NCI-H2227 treated with DMSO at 0.1 percent for 48 hours (cell line): Measurements from ENCODE around the gene RAB22A.
"Not testable (repeated sequence)": the region's sequence is repeated elsewhere in the genome, so short reads cannot be mapped to it uniquely, and the experiment has no call there.

Source experiments
- DNase-seq: peaks from one replicate; lab custom pipeline; 2025; lab: John Stamatoyannopoulos, UW

Gene RAB22A

GRCh38 chr20:58388882-58389323 is 79.4 kb downstream of the RAB22A start, which contains the start of gene VAPB:
TSS of gene VAPB (plus strand) at chr20:58389229. CDS start at chr20:58389460, 231 bp downstream.
- peak; percentile 89 for DNase-seq

DNA sequence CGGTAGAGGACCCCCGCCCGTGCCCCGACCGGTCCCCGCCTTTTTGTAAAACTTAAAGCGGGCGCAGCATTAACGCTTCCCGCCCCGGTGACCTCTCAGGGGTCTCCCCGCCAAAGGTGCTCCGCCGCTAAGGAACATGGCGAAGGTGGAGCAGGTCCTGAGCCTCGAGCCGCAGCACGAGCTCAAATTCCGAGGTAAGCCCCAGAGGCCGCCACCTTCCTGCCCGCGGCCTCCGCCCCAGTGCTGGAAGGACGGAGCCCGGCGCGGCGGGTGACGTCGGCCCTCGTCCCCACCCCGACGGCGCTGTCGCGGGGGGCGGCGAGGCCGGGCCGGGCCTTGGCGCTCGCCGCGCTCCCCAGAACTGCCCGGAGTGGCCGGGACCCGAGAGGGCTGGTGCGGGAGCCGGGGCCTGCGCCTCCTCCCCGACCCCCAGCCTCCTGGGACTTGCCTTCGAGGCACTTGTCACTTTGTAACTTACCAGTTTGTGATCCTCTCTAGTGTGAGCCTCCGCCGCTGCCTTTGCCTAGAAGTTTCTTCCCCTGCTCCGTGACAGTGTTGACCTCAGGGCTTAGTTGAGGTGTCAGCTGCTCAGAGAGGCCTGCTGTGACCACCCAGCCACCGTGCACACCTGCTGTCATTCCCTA is 79.9 kb downstream of the RAB22A start:
- DNase-seq, result peak; percentile 18

GRCh38 chr20:58389968-58390658 is 80.6 kb downstream of the RAB22A start:
- no peak for DNase-seq

- no peak for DNase-seq
Observed at GRCh38 chr20:58390659-58391035, 81.1 kb downstream of the RAB22A start.

GRCh38 chr20:58392286-58392685 is 82.8 kb downstream of the RAB22A start:
- no peak for DNase-seq

- DNase-seq, result no peak
Observed at GRCh38 chr20:58393299-58393698, 83.8 kb downstream of the RAB22A start.

- no peak for DNase-seq
Observed at GRCh38 chr20:58394801-58395200, 85.3 kb downstream of the RAB22A start.

- DNase-seq, result no peak
Observed at GRCh38 chr20:58395604-58396003, 86.1 kb downstream of the RAB22A start.

DNA sequence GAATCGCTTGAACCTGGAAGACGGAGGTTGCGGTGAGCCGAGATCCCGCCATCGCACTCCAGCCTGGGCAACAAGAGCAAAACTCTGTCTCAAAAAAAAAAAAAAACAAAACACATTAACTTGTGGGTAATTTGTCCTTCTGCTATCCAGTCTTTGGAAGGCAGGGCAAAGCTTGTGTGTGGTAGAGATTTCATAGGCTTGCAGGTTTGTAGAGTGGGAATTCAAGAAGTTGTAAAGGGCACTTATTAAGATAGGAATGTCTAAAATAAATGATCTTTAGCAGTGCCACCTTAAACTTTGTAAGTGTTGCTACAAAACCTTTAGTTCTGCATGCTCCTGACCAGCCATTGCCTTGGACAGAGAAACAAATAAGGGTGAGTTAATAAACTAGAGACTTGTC is 87.9 kb downstream of the RAB22A start:
- no peak for DNase-seq

GRCh38 chr20:58398254-58398653 is 88.7 kb downstream of the RAB22A start:
- DNase-seq, result no peak

DNA sequence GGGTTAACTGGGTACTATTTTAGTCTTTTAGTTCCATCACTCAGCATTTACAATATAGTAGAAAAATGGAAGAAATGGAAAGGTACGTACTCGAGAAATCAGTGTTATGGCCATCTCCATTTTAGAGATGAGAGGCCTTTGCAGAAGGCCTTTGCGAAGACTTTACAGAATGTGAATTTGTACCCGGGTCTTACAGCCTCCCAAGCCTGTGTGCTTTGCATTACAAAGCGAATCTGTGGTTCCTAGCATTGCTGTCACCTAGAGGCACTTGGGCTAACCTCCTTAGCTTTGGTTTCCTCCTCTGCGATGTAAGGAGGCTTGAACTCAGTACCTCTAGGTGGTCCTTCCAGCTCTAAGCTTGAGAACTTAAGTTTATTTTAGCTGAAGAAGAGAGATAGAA is 90.4 kb downstream of the RAB22A start:
- no peak for DNase-seq

DNA sequence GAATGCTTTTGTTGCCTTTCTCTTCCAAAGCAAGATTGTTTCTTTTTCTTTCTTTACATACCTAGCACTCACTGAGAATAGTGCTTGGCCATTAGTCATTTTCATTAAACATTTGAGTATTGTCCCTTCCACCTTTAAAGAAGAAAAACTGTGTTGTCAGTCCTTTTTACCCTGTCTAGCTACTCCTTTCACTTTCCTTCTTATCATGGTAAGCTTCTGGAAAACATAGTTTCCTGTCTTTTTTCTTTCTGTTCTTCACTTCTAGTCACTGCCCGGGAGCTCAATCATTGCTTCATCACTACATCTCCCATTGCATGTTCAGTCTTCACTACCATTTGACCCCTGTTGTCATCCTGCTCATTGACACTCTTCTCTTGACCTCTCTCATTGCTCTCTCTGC is 91.6 kb downstream of the RAB22A start:
- no peak for DNase-seq

- DNase-seq, result no peak
Observed at GRCh38 chr20:58402305-58402704, 92.8 kb downstream of the RAB22A start.

- DNase-seq, result no peak
Observed at GRCh38 chr20:58402827-58403226, 93.3 kb downstream of the RAB22A start.

GRCh38 chr20:58403272-58403671 is 93.8 kb downstream of the RAB22A start:
- DNase-seq, result no peak

DNA sequence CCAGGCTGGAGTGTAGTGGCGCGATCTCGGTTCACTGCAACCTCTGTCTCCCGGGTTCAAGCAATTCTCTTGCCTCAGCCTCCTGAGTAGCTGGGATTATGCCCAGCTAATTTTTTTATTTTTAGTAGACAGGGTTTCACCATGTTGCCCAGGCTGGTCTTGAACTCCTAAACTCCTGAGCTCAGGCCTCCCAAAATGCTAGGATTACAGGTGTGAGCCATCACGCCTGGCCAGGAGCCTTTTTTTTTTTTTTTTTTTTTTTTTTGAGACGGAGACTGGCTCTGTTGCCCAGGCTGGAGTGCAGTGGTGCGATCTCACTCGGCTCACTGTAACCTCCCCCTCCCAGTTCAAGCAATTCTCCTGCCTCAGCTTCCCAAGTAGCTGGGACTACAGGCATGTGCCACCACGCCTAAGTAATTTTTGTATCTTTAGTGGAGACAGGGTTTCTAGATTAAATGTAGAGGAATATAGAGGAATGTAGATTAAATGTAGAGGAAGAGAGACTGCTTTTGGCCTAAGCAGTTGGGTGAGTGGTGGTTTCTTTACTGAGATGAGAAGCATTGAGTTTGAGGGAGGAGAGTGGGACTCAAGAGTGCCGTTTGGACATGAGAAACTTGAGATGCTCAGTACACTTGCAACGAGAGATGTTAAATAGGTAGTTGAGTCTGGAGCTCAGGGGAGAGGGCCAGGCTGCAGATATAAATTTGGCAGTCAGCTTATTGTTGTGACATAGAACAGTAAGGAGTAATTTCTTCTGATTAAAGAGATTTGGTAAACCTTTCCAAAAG is 96.2 kb downstream of the RAB22A start:
- DNase-seq, result no peak

DNA sequence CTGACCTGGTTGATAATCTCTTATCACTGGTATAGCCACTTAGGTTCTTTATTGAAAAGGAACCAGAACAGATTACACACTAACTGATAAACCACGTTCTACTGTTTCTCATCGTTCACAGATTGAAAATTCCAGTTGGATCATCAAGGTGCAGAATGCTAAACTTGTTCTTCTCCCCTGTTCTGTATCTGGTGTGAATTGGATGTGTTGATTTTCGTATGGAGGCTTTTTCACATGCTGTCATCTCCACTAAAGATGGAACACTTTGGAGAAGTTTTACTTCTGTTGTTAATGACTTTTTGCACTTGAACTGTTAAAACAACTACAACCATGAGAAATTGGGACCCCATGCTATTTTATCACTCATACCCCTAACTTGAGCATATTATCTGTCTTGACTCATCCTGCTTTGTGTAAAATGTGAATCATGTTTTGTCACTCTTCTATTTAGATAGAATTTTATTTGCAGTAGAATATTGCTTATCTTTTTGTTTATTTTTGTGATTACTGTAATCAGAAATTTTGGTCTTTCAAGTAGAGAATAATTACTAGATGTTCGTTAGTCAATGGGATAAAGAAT is 97.0 kb downstream of the RAB22A start:
- no peak for DNase-seq

GRCh38 chr20:58407201-58407873 is 97.8 kb downstream of the RAB22A start:
- no peak for DNase-seq

DNA sequence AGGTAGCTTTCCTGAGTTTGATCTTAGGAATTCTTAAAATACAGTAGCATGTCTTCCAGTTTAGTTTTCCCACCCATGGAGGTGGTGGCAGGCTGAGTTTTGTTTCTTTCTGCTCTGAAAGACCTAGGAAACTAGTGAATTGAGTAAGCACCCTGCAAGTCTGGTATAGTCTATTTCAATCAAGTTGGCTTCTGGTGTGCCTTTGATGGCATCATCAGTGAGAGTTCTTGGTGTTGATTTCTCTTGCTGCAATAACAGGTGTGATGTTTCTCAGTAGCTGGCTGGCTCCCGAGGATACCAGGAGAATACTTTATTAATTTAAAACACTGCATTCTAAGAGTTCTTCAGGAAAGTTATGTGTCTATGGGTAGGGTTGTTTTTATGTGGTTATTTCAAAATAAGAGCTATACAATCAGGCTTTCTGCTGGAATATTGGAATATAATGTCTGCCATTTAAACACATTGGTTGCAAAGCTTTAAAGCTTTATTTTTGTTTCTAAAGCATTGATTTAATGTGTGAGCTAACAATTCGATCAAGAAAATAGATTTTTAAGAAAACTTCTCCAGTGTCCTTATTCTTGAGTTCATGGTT is 98.5 kb downstream of the RAB22A start:
- DNase-seq, result no peak

GRCh38 chr20:58408603-58409246 is 99.2 kb downstream of the RAB22A start:
- DNase-seq, result no peak

DNA sequence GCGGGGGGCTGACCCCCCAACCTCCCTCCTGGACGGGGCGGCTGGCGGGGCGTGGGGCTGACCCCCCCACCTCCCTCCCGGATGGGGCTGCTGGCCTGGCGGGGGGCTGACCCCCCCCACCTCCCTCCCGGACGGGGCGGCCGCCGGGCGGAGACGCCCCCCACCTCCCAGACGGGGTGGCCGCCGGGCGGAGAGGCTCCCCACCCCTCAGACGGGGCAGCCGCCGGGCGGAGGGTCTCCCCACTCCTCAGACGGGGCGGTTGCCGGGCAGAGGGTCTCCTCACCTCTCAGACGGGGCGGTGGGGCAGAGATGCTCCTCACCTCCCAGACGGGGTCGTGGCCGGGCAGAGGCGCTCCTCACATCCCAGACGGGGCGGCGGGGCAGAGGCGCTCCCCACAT is 104.7 kb downstream of the RAB22A start:
- DNase-seq, result not testable (repeated sequence)
